Dendritic cell treated with granulocyte-macrophage colony-stimulating factor and Interleukin-4, amounts not matched to agents 40 ng/mL and 50 ng/mL, for 4 days (primary cell): ENCODE results near the gene HTR4.

Source experiments
- H3K27ac Mint-ChIP-seq: one replicate; pipeline ENCODE4 v1.8.0; 2022; ENCODE audit warnings: mild to moderate bottlenecking, mixed read lengths
- H3K27me3 Mint-ChIP-seq: one replicate; pipeline ENCODE4 v1.8.0; 2022; ENCODE audit warnings: mild to moderate bottlenecking, mixed read lengths
- H3K36me3 Mint-ChIP-seq: one replicate; pipeline ENCODE4 v1.8.0; 2022; ENCODE audit warnings: low read depth, mixed read lengths
- H3K4me1 Mint-ChIP-seq: one replicate; pipeline ENCODE4 v1.8.0; 2022; ENCODE audit warnings: low read depth, mixed read lengths
- H3K4me3 Mint-ChIP-seq: one replicate; pipeline ENCODE4 v1.8.0; 2022; ENCODE audit warnings: mild to moderate bottlenecking, moderate library complexity, mixed read lengths
- H3K9me3 Mint-ChIP-seq: one replicate; pipeline ENCODE4 v1.8.0; 2022; ENCODE audit warnings: mixed read lengths
- intact Hi-C: fragments of 100-400 bp; cut with micrococcal nuclease; formaldehyde crosslinking; loops from one replicate; pipeline ENCODE4 v1.15.0; 2022

The HTR4 gene

GRCh38 chr5:148607406-148607805, 46.9 kb downstream of the HTR4 start:
- no peaks in the 10 kb centered on the region for H3K4me1 Mint-ChIP-seq
- H3K27me3 Mint-ChIP-seq, result no peaks in the 10 kb centered on the region
- intact Hi-C loops, result no loop called here
- no peak overlapping the region for H3K4me3 Mint-ChIP-seq
- no peaks in the 10 kb centered on the region for H3K9me3 Mint-ChIP-seq
- no peaks in the 10 kb centered on the region for H3K36me3 Mint-ChIP-seq
- no peak overlapping the region for H3K27ac Mint-ChIP-seq

GRCh38 chr5:148606296-148606695, 48.0 kb downstream of the HTR4 start:
- Mint-ChIP-seq H3K9me3 (no peaks in the 10 kb centered on the region), H3K4me3 (no peak overlapping the region), H3K36me3 (no peaks in the 10 kb centered on the region), H3K4me1 (no peaks in the 10 kb centered on the region), H3K27me3 (no peaks in the 10 kb centered on the region), H3K27ac (no peak overlapping the region)
- intact Hi-C loops, result no loop called here

DNA sequence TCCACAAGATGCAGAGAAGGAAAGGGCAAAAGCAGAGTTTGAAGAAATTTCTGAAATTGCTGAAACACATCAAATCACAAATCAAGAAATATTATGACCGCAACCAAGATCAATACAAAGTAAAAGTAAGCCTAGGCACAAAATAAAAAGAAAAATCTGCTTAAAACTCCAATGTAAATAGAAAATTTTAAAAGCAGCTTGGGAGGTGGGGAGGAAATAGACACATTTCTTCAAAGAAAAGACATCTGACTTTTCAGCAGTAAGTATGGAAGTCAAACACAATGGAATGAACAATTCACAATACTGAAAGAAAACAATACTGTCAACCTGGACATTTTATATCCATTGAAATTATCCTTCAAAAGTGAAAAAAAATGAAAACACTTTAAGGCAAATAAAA, 55.1 kb downstream of the HTR4 start:
- no peak overlapping the region for H3K4me3 Mint-ChIP-seq
- H3K9me3 Mint-ChIP-seq, result peaks cover 22% of the 10 kb centered on the region
- no peaks in the 10 kb centered on the region for H3K4me1 Mint-ChIP-seq
- no peaks in the 10 kb centered on the region for H3K36me3 Mint-ChIP-seq
- intact Hi-C loops, result no loop called here
- H3K27me3 Mint-ChIP-seq, result peaks cover 1% of the 10 kb centered on the region
- H3K27ac Mint-ChIP-seq, result no peak overlapping the region

GRCh38 chr5:148595697-148596096, 58.6 kb downstream of the HTR4 start:
- no peaks in the 10 kb centered on the region for H3K4me1 Mint-ChIP-seq
- H3K36me3 Mint-ChIP-seq, result no peaks in the 10 kb centered on the region
- peaks cover 22% of the 10 kb centered on the region for H3K9me3 Mint-ChIP-seq
- H3K27ac Mint-ChIP-seq, result no peak overlapping the region
- no peak overlapping the region for H3K4me3 Mint-ChIP-seq
- intact Hi-C loops, result no loop called here
- H3K27me3 Mint-ChIP-seq, result peaks cover 1% of the 10 kb centered on the region

- no peak overlapping the region for H3K27ac Mint-ChIP-seq
- no peaks in the 10 kb centered on the region for H3K36me3 Mint-ChIP-seq
- H3K4me1 Mint-ChIP-seq, result no peaks in the 10 kb centered on the region
- H3K4me3 Mint-ChIP-seq, result no peak overlapping the region
- no peaks in the 10 kb centered on the region for H3K27me3 Mint-ChIP-seq
- no peaks in the 10 kb centered on the region for H3K9me3 Mint-ChIP-seq
- intact Hi-C loops, result no loop called here
Measured at GRCh38 chr5:148586796-148587195, 67.5 kb downstream of the HTR4 start.

GRCh38 chr5:148585988-148586387, 68.3 kb downstream of the HTR4 start:
- Mint-ChIP-seq H3K27me3 (no peaks in the 10 kb centered on the region), H3K27ac (no peak overlapping the region), H3K4me1 (no peaks in the 10 kb centered on the region), H3K36me3 (no peaks in the 10 kb centered on the region), H3K4me3 (no peak overlapping the region), H3K9me3 (no peaks in the 10 kb centered on the region)
- intact Hi-C loops, result no loop called here

DNA sequence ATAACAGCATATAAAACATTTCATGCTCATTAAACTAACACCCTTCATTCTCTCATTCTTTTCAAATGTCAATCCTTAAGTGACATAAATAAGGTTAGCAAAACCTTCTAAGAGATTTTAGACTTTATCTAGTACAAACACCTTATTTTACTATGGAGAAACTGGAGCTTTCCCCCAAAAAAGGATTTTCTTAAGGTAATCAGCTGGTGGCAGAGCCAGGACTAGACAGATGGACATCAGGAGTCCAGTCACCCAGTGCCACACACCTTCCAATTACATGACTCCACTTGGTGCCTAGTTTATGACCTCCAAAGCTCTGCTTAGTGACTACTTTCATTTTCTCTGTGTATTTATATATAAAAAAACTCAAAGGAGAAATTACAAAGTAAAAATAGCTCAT, 70.2 kb downstream of the HTR4 start:
- H3K9me3 Mint-ChIP-seq, result no peaks in the 10 kb centered on the region
- H3K27ac Mint-ChIP-seq, result no peak overlapping the region
- no peaks in the 10 kb centered on the region for H3K27me3 Mint-ChIP-seq
- H3K36me3 Mint-ChIP-seq, result no peaks in the 10 kb centered on the region
- intact Hi-C loops, result no loop called here
- H3K4me3 Mint-ChIP-seq, result no peak overlapping the region
- no peaks in the 10 kb centered on the region for H3K4me1 Mint-ChIP-seq

- intact Hi-C loops, result no loop called here
- no peak overlapping the region for H3K4me3 Mint-ChIP-seq
- H3K9me3 Mint-ChIP-seq, result no peaks in the 10 kb centered on the region
- H3K4me1 Mint-ChIP-seq, result no peaks in the 10 kb centered on the region
- no peaks in the 10 kb centered on the region for H3K27me3 Mint-ChIP-seq
- H3K27ac Mint-ChIP-seq, result no peak overlapping the region
- H3K36me3 Mint-ChIP-seq, result no peaks in the 10 kb centered on the region
Measured at GRCh38 chr5:148583421-148583965, 70.8 kb downstream of the HTR4 start.

DNA sequence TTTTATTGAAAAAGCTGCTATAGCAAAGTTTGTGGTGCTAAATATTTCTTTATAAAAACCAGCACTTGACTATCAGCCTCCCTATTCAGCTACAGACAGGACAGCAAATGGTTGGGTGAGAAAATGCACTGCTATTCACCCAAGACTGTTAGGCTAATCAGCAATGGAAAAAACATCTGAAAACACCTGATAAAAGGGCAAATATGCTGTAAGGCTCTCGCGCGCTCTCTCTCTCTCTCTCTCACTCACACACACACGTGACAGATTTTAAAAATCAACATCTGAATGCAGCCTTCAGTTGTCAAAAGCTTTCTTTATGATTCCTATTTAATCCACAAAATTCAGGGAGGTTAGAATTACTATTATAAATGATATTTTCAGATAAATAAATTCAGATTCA, 80.2 kb downstream of the HTR4 start:
- H3K27ac Mint-ChIP-seq, result no peak overlapping the region
- intact Hi-C loops, result no loop called here
- peaks cover 3% of the 10 kb centered on the region for H3K27me3 Mint-ChIP-seq
- no peak overlapping the region for H3K4me3 Mint-ChIP-seq
- H3K36me3 Mint-ChIP-seq, result no peaks in the 10 kb centered on the region
- no peaks in the 10 kb centered on the region for H3K4me1 Mint-ChIP-seq
- H3K9me3 Mint-ChIP-seq, result no peaks in the 10 kb centered on the region

- no peaks in the 10 kb centered on the region for H3K36me3 Mint-ChIP-seq
- H3K9me3 Mint-ChIP-seq, result no peaks in the 10 kb centered on the region
- H3K4me1 Mint-ChIP-seq, result no peaks in the 10 kb centered on the region
- H3K27ac Mint-ChIP-seq, result no peak overlapping the region
- no peak overlapping the region for H3K4me3 Mint-ChIP-seq
- H3K27me3 Mint-ChIP-seq, result peaks cover 3% of the 10 kb centered on the region
- intact Hi-C loops, result no loop called here
Measured at GRCh38 chr5:148573374-148573773, 81.0 kb downstream of the HTR4 start.

GRCh38 chr5:148569948-148570347, 84.4 kb downstream of the HTR4 start:
- no peak overlapping the region for H3K27ac Mint-ChIP-seq
- intact Hi-C loops, result no loop called here
- H3K9me3 Mint-ChIP-seq, result no peaks in the 10 kb centered on the region
- no peak overlapping the region for H3K4me3 Mint-ChIP-seq
- H3K27me3 Mint-ChIP-seq, result peaks cover 5% of the 10 kb centered on the region
- H3K36me3 Mint-ChIP-seq, result no peaks in the 10 kb centered on the region
- H3K4me1 Mint-ChIP-seq, result no peaks in the 10 kb centered on the region

- no peaks in the 10 kb centered on the region for H3K9me3 Mint-ChIP-seq
- no peaks in the 10 kb centered on the region for H3K4me1 Mint-ChIP-seq
- no peak overlapping the region for H3K4me3 Mint-ChIP-seq
- H3K36me3 Mint-ChIP-seq, result no peaks in the 10 kb centered on the region
- H3K27ac Mint-ChIP-seq, result no peak overlapping the region
- intact Hi-C loops, result no loop called here
- H3K27me3 Mint-ChIP-seq, result peaks cover 2% of the 10 kb centered on the region
Measured at GRCh38 chr5:148565148-148565547, 89.2 kb downstream of the HTR4 start.

- intact Hi-C loops, result no loop called here
- Mint-ChIP-seq H3K27ac (no peak overlapping the region), H3K36me3 (no peaks in the 10 kb centered on the region), H3K27me3 (peaks cover 2% of the 10 kb centered on the region), H3K4me3 (no peak overlapping the region), H3K4me1 (no peaks in the 10 kb centered on the region), H3K9me3 (no peaks in the 10 kb centered on the region)
Measured at GRCh38 chr5:148563021-148563420, 91.3 kb downstream of the HTR4 start.

- intact Hi-C loops, result no loop called here
- Mint-ChIP-seq H3K4me1 (no peaks in the 10 kb centered on the region), H3K4me3 (no peak overlapping the region), H3K9me3 (no peaks in the 10 kb centered on the region), H3K27ac (no peak overlapping the region), H3K27me3 (peaks cover 2% of the 10 kb centered on the region), H3K36me3 (no peaks in the 10 kb centered on the region)
Measured at GRCh38 chr5:148561801-148562311, 92.5 kb downstream of the HTR4 start.

- no peaks in the 10 kb centered on the region for H3K9me3 Mint-ChIP-seq
- H3K4me3 Mint-ChIP-seq, result no peak overlapping the region
- intact Hi-C loops, result no loop called here
- H3K36me3 Mint-ChIP-seq, result no peaks in the 10 kb centered on the region
- no peaks in the 10 kb centered on the region for H3K27me3 Mint-ChIP-seq
- H3K4me1 Mint-ChIP-seq, result no peaks in the 10 kb centered on the region
- H3K27ac Mint-ChIP-seq, result no peak overlapping the region
Measured at GRCh38 chr5:148559461-148559860, 94.9 kb downstream of the HTR4 start.
